SHP77 treated with DMSO at 0.1 percent for 48 hours (cell line): Measurements from ENCODE around the gene SLC8A2.

Experiments used
- DNase-seq: peaks from one replicate; lab custom pipeline; 2025; lab: John Stamatoyannopoulos, UW

The SLC8A2 gene, protein sequence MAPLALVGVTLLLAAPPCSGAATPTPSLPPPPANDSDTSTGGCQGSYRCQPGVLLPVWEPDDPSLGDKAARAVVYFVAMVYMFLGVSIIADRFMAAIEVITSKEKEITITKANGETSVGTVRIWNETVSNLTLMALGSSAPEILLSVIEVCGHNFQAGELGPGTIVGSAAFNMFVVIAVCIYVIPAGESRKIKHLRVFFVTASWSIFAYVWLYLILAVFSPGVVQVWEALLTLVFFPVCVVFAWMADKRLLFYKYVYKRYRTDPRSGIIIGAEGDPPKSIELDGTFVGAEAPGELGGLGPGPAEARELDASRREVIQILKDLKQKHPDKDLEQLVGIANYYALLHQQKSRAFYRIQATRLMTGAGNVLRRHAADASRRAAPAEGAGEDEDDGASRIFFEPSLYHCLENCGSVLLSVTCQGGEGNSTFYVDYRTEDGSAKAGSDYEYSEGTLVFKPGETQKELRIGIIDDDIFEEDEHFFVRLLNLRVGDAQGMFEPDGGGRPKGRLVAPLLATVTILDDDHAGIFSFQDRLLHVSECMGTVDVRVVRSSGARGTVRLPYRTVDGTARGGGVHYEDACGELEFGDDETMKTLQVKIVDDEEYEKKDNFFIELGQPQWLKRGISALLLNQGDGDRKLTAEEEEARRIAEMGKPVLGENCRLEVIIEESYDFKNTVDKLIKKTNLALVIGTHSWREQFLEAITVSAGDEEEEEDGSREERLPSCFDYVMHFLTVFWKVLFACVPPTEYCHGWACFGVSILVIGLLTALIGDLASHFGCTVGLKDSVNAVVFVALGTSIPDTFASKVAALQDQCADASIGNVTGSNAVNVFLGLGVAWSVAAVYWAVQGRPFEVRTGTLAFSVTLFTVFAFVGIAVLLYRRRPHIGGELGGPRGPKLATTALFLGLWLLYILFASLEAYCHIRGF

DNA sequence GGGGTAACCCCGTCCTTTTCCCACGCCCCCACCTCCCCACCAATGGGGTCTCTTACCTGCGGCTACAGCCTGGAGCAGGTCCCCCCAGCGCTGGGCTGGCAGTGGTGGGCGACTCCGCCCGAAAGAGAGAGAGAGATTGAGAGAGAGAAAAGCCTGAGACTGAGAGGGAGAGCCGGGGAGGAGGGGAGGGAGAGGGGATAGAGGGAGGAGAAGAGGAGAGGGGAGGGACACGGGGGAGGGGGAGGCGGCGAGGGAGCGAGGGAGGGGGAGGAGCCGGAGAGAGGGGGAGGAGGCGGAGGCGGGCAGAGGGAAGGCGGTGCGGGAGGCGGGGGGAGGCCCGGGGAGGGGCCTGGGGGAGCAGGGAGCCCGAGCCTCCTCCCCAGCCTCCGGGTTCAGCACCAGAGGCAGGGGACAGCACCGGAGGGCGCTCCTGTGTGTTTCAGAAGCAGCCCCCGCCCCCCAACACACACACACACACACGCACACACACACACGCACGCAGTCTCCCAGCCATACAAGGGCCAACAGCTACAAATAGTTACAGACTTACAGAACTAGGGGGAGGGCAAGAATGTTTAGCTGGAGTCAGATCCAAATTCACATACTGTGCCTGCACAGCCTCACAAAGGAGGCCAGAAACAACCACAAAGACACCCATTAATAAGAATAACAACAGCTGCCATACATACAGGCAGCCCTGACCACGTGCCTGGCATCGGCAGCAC, at the start of gene SLC8A2:
Gene SLC8A2, minus strand, starts transcription at position 161 of the 725 bp plus-strand sequence. CDS start 5,490 bp downstream, outside the sequence.
- DNase-seq = peak; percentile 7

DNA sequence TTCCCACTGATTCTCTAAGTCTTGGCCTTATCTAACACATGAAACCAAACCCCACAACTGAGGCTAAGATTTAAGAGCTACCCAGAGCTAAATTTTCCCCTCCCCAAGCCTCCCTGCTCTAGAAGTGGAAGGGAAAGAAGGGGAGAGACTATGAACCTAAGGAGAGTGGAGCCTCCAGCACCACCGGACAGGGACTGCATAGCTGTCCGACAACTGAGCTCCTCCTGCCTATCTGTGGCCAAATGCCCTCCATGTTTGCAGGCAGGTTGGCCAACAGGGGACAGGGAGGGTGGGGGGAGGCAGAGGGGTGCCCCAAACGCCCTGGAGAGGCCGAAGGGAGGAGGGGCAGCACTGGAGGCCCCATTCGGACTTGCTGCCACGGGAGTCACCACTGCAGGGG, 49.1 kb upstream of the SLC8A2 start:
- DNase-seq = no peak

DNA sequence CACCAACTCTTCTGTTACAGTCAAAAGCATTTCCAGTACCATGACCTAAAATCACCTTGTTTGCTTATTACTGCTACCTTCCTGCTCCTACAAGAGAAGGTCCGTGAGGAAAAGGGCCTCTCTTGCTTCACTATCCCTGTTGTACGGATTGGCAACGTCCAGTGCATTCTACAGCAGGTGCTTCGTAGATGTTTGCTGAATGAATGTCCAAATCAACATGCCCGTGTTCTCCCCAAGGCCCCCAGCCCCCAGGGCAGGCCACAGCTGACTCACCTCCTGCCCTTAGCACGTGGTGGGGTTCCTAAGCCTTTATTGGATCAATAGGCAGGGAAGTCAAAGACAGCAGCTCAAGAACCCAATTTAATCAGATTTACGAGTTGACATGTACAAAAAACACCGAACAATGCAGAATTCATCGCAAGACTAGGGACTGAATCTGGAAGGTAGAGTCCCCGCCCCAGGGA, 48.7 kb upstream of the SLC8A2 start:
- no peak for DNase-seq

DNA sequence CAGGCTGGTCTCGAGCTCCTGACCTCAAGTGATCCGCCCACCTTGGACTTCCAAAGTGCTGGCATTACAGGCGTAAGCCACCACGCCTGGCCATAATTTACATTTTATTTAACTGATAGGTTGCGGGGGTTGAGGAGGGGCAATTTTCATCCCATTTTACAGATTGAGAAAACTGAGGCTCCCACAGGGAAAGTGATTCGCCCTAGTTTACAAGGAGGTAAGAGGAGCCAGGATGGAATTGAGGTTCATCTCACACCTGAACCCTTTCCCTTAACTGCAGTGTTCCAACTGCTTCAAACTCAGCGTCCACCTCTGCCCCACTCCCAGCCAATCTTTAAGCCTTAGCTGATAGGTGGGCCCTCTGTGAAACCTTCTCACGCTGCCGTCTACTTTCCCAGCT, 47.2 kb upstream of the SLC8A2 start:
- DNase-seq = no peak

DNA sequence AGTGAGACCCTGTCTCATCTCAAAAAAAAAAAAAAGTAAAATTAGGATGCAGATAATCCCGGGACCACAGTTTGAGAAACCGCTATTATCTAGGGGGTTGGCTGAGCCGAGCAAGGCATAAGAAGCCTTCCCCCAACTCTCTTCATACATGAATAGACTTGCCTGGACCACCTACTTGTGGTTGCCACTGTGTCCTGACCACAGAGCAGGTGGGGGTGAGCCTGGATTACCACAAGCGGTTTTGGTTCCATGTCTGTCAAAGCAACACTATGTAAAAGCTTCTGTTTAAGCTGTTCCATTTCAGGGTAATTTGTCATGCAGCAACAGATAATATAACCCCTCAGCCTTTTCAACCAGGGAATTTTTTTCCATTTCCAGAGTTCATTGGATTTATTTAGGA, 46.4 kb upstream of the SLC8A2 start:
- DNase-seq = no peak

DNA sequence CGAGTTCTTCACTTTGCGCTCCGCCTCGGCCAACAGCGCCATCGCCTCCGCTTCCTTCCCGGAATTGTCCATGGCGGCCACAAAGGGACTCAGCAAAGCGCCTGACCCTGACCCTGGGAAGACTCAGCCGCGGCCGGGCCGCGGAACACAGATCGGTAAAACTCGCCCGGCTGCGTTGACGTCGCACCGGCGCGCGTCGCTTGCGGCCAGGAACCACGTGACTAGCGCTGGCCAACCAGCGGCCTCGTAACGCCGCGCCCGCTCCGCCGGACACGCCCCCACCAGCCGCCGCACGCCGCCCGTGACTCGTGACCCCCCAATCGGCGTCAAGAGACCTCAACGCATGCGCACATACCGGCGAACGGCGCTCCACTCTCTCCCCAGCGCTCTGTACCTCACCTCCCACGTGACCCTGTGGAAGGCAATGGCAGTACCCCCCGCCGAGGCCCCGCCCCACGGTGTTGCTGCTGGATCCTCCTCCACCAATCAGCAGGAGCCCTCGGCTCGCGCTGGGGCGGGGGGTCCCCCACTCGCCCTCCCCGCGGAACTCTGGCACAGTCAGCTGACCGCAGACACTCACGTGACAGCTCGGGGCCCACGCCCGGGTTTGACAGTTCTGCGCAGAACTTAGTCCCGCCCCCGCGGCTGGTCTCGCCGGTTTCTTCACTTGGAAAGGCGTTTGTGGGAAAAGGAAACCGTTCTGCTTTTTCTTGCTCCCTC, 43.3 kb upstream of the SLC8A2 start, which contains the start of gene NAPA:
Gene NAPA, minus strand, starts transcription at position 195 of the 720 bp plus-strand sequence. Its CDS starts 123 bp downstream, at position 72.
- peak; percentile 100 for DNase-seq

DNA sequence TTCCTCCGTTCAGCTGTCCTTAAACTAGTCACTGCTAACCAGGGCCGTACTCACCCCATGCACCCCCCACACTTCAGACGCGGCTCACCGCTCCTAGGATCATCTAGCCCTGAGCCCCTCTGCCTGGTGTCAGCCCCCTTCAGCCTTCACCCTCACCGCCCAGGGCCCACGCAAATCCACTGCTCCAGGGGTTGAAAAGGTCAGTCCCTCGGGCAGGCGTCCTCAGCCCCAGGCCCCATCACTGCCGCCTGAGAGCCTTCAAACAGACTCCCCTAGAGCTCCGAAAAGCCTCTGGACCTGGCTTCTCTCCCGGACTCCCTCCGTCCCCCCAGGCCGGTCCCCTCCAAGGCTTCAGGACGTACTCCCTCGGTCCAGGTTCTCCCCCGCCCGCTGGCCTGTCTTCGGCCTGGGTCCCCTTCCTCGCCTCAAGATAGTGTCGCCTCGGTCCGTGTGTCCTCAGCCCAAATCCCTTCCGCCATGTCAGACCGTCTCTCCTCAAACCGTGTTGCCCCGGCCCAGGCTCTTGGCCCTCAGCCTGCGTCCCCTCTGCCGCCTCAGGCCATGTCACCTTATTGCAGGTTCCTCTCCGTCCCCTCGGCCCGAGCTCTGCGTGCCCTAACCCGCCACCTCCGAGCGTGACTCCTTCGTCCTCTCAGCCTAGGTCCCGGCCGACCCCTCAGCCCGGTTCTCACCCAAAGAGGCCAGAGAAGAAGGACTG, 42.6 kb upstream of the SLC8A2 start:
- no peak for DNase-seq

DNA sequence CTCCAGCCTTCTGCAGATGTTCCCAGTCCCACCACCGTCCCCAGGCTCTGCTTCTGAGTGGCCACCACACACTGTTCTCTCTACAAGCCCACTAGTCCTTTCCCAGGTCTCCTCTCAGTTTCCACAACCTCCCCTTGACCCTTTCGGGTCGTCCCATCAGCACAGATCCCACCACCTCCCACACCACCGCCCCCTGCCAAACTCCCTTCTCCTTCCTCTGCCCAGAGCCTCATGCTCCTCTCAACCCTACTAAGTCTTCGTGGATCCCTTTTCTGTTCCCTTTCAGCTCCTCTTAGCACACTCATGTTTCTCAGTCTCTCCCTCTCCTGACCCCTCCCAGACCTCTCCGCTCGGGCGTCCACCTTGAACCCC, 41.2 kb upstream of the SLC8A2 start:
- DNase-seq = no peak

DNA sequence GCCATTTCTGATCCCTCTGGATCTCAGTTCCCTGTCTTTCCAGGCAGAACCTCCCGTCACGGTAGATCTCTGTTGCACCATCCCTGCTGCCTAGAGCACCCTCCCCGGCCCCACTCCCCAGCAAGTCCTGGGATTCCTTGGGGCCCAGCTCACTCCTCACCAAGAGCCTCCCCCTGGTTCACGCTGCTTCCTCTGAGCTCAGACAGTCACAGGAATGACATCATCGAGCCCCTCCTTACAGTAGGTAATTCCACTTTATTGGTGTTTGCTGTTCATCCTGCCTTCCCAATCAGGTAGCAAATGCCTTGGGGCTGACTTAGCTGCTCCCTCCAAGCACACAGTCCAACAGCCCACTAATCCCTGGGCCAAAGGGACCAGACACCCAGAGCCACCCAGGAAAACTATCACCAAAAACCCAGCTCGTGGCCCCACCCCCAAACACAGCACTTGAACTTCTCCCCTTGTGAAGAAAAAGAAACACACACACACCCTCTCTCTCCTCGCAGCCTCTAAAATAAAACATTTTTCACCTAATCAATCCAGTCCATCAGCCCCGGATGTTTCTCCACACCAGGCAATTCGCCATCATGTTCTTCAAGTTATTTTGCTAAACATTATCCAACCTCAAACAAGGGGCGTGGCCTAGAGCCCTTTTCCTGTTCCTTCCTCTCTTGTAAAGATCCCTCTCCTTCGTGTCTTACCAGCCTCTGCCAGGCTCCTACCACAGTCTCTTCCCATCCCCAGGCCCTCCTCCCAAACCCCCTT, 40.7 kb upstream of the SLC8A2 start:
- DNase-seq = no peak

DNA sequence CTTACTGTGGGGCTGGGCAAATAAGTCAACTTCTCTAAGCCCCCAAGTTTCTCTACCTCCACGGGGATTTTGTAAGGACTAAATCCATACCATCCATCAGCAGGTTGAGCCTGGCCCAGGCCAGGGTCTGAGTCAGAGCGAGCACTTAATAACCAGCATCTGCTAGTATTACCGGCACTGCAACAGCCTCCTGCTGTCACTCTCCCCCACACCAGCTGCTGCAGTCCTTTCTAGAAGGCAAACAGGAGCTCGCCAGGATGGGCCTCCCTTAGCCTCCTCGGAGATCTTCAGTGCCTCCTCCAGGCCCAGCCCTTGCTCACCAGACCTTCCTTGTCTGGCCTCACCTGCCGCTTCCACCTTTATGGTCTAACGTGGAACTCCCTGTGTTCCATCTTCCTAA, 40.0 kb upstream of the SLC8A2 start:
- DNase-seq = no peak

DNA sequence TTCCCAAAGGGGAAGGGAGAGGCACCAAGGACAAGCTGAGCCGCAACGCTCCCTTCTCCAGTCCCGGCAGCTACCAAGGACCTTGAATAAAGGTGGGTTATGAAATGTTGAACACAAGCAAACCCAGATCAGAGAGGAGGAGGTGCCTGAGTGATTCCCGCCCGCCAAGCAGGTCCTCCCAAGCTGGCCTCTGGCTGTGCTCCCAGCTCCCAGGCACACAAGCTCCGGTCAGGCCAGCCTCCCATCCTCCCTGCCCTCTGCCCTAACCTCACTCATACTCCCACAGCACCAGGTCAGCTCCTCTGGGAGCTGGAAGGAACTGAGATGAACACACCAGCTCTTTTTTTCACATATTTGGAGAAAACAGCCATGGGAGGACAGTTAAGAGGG, 39.4 kb upstream of the SLC8A2 start:
- no peak for DNase-seq

DNA sequence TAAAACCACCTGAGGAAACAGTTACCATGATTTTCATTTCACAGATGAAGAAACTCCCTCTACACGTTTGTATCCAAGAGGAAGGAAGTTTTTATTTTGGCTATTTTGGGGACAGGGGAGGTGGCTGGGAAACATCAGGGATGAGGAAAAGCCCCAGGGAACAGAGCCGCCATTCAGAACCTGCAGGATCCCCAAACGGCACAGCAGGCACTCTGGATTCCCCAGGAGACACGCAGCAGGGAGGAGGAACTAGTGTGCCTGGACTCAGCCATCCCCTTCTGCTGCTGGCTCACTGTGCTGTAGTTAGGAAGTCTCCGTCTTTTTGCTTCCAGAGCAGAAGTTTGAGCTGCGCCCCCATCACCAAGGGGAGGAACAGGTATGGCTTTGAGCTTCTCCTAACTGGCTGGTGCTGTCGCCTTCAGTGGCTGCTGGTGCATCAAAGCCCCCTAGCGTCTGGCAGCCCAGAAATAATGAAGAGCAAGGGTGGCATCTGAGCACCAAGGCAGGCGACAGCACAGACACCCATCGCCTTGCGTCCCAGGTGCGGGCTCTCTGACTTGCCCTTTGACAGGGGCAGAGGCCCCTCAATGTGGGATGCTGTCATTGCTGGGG, 38.9 kb upstream of the SLC8A2 start:
- no peak for DNase-seq

DNA sequence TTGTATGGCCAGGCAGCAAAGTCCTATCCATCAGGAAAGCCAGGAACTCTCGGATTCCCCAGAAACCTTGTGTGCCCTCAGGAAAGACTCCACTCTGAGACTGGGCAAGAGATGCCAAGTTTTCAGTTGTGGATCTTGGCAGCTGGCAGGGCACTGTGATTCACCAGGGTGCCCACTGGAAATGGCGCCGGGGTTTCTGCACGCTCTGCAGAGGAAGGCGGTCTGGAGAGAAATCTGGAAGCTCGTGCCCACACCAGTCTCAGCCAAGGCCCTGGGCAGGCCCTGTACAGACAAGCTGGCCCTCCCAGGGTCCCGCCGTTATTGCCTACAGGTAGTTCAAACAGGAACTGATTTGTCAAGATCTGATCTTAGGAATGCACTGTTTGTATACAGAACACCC, 38.3 kb upstream of the SLC8A2 start:
- DNase-seq = no peak

DNA sequence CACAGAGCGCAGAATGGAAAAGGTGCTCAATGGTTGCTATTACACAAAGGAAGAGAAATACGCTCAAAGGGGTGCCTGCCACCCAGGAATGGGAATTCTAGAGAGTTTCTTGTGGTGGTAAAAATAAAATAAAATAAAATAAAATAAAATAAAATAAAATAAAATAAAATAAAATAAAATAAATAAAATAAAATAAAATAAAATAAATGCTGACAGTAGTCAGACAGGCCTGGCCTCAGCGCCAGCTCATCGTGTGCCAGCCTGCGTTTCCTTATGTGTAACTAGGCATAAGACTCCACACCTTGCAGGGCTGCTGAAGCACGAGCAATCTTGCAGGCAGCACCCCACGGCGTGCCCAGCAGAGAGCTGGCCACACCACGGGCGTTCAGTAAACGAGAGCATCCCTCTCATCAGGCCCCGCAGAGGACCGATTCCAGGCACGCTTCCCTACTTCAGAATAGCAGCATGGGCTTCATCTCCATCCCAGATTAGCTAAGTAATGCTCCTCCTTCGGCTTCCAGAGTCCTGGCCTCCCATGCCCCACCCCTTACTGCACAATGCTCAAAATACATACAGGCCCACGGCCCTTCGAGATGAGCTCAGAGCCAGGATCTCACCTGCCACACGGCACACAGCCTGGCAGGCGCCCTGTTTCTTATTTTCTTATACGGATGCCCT, 37.6 kb upstream of the SLC8A2 start:
- no peak for DNase-seq

DNA sequence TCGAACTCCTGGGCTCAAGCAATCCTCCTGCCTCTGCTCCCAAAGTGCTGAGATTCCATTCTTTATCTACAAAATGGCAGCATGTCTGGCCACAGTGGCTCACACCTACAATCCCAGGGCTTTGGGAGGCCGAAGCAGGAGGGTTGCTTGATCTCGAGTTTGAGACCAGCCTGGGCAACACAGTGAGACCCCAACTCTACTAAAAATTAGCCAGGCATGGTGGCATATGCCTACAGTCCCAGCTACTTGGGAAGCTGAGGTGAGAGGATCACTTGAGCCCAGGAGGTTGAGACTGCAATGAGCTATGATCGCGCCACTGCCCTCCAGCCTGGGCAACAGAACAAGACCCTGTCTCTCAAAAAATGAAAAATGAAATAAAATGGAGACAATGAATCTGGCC, 37.0 kb upstream of the SLC8A2 start:
- DNase-seq = no peak

DNA sequence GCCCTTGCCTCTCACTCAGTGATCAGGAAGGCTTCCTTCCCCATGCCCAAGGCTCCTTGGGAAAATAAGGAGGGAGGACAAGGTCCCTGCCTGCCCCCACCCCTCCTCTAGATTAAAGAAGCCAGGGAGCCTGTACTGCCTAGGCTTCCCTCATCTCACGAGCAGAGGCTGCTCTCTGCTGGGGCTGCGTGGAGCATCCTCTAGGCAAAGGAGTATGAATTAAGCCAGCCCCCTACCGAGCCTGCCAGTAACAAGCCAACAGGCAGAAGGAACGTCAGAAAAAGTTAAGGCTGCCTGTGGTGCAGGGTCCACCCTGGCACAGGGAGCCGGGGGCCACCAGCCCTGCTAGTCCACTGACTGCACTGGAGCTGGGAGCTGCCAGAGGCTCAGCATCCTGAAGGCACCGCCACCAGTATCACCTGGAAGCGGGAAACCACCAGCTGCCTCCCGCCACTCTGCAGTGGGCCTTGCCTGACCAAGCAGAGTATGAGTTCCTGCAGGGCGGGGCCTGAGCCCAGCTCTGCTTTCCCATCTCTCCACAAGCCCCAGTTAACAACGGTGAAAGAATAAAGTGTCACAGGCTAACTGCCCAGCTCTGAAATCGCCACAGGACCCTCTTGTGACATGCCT, 36.3 kb upstream of the SLC8A2 start:
- DNase-seq = no peak

DNA sequence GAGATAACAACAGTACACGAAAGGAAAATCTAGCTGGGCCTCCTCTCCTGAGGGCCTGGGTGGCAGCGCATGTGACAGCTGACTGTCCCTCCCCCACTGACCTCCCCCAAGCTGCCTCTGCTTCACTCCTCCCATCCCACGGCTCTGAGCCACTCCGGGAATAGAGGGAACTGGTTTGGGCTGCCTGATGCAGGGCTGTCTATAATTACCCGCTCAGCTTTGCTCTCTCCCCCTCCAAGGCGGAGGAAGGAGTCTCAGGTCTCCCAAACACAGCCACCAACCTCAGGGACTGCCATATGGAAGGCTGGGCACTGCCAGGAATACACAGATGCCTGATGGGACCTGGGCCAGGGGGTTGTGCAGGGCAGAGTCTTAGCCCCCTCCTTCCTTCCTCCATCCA, 35.3 kb upstream of the SLC8A2 start:
- DNase-seq = no peak

DNA sequence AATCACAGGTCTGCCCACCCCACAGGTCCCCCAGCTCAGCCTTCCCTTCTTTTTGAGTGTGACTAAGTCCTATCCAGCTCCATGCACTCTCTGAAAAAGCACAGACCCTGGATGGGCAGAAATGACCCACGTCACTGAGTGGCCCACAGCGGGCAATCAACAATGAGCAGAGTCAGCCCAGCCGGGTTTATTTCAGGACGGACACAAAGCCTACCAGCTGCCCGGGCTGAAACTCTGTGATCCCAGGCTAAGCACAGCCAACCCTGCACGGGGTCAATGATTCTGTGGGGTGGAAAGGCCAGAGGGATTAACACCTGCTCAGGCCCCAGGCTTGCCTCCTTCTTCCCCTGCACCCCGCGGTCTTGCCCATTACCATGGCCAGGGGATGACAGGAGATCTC, 34.8 kb upstream of the SLC8A2 start:
- no peak for DNase-seq

DNA sequence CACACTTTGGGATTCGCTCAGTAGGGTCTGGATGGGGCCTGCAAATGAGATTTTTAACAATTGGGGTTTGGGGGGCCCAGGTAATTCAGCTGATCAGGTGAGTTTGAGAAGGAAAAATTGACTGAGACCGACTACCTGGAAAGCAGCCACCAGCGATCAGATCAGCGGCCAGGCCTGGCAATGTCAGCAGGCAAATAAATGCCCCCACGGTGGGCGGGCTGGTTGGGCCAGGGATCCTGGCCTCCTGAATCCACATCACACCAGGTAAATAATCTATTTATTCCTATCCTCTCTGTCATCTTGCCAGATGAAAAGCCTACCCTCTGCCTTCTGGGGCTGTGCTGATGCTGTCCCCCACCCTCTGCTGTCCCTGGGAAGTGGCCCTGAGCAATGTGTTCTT, 33.8 kb upstream of the SLC8A2 start:
- no peak for DNase-seq
